GM12878 (cell line): ENCODE results near the gene UBR3. TPM values are rescaled to one million over a fixed set of nuclear protein-coding genes. Genes with fewer than 3 reads are reported as not detected.
A peak's percentile ranks its signal among the peaks of the same experiment; 100 is the strongest.

ENCODE experiments used
- BACH1 ChIP-seq: fragments of 450-650 bp; IDR thresholded peaks from 2 replicates; pipeline ENCODE4 v1.6.1; 2017; ENCODE audit warnings: mild to moderate bottlenecking, borderline replicate concordance
- BHLHE40 ChIP-seq, 2 experiments: fragments of 450-650 bp in 1 of 2; IDR thresholded peaks; 2 replicates each; pipeline ENCODE4 v1.6.1; 2011 to 2017; ENCODE audit warnings: low read depth in 2 of 2, borderline replicate concordance in 1 of 2, improper control_type of control experiment in 1 of 2, low read length in 1 of 2, mild to moderate bottlenecking in 1 of 2
- CHD2 ChIP-seq: IDR thresholded peaks from 2 replicates; pipeline ENCODE4 v1.6.1; 2011; ENCODE audit warnings: low read depth, low read length, improper control_type of control experiment, borderline replicate concordance
- EGR1 ChIP-seq, 2 experiments: IDR thresholded peaks; 1 replicate in 1 of 2; 2 replicates in 1 of 2; pipeline ENCODE4 v1.6.1; 2011 to 2012; ENCODE audit warnings: low read depth in 2 of 2, low read length in 2 of 2, borderline replicate concordance in 1 of 2, mild to moderate bottlenecking in 1 of 2, moderate library complexity in 1 of 2
- GABPA ChIP-seq: IDR thresholded peaks from 2 replicates; pipeline ENCODE4 v1.6.1; 2014; ENCODE audit warnings: antibody characterized with exemption, low read depth, mild to moderate bottlenecking, inconsistent platforms
- HSF1 ChIP-seq: fragments of 150-350 bp; IDR thresholded peaks from 2 replicates; pipeline ENCODE4 v1.6.1; 2014; ENCODE audit warnings: mild to moderate bottlenecking, low read depth, low read length
- MEF2A ChIP-seq: IDR thresholded peaks from 2 replicates; pipeline ENCODE4 v1.6.1; 2011; ENCODE audit warnings: low read depth, mild to moderate bottlenecking, low read length, moderate library complexity; ENCODE audit not compliant: insufficient read depth
- NR2F1 ChIP-seq: fragments of 450-650 bp; conservative IDR thresholded peaks from 2 replicates; pipeline ENCODE4 v1.6.1; 2017; ENCODE audit warnings: mild to moderate bottlenecking
- NRF1 ChIP-seq: conservative IDR thresholded peaks from 2 replicates; pipeline ENCODE4 v1.6.1; 2011; ENCODE audit warnings: mild to moderate bottlenecking, low read depth, low read length, improper control_type of control experiment
- PAX5 ChIP-seq: IDR thresholded peaks from 2 replicates; pipeline ENCODE4 v1.6.1; 2011; ENCODE audit warnings: low read depth, low read length, borderline replicate concordance
- PML ChIP-seq: IDR thresholded peaks from 2 replicates; pipeline ENCODE4 v1.6.1; 2012; ENCODE audit warnings: low read length, inconsistent platforms
- POU2F2 ChIP-seq: IDR thresholded peaks from 3 replicates; pipeline ENCODE4 v1.6.1; 2011; ENCODE audit warnings: low read depth, mild to moderate bottlenecking, low read length, borderline replicate concordance
- PRDM15 ChIP-seq: fragments of 450-650 bp; formaldehyde crosslinking; IDR thresholded peaks from 2 replicates; pipeline ENCODE4 v1.4.0; 2020; ENCODE audit warnings: mild to moderate bottlenecking, moderate library complexity
- RAD21 ChIP-seq: IDR thresholded peaks from 2 replicates; pipeline ENCODE4 v1.6.1; 2011; ENCODE audit warnings: mild to moderate bottlenecking, low read depth, low read length, moderate library complexity; ENCODE audit not compliant: insufficient read depth
- RELA ChIP-seq: fragments of 450-650 bp; IDR thresholded peaks from 2 replicates; pipeline ENCODE4 v1.8.0; 2014; ENCODE audit warnings: borderline replicate concordance; ENCODE audit not compliant: partially characterized antibody
- SMC3 ChIP-seq: IDR thresholded peaks from 2 replicates; pipeline ENCODE4 v1.6.1; 2011; ENCODE audit warnings: low read length, improper control_type of control experiment, borderline replicate concordance
- SUPT20H ChIP-seq: IDR thresholded peaks from 2 replicates; pipeline ENCODE4 v1.6.1; 2011; ENCODE audit warnings: low read depth, mild to moderate bottlenecking, low read length, moderate library complexity, borderline replicate concordance; ENCODE audit not compliant: control insufficient read depth
- TBL1XR1 ChIP-seq: IDR thresholded peaks from 2 replicates; pipeline ENCODE4 v1.6.1; 2012; ENCODE audit warnings: low read depth, low read length, improper control_type of control experiment
- TCF12 ChIP-seq: IDR thresholded peaks from 2 replicates; pipeline ENCODE4 v1.6.1; 2011; ENCODE audit warnings: low read depth, mild to moderate bottlenecking, low read length
- TCF3 ChIP-seq: IDR thresholded peaks from 2 replicates; pipeline ENCODE4 v1.6.1; 2012; ENCODE audit warnings: low read depth, mild to moderate bottlenecking, low read length, borderline replicate concordance; ENCODE audit not compliant: insufficient read depth
- YY1 ChIP-seq: IDR thresholded peaks from 2 replicates; pipeline ENCODE4 v1.6.1; 2011; ENCODE audit warnings: low read depth, mild to moderate bottlenecking, low read length
- ZNF384 ChIP-seq: IDR thresholded peaks from 2 replicates; pipeline ENCODE4 v1.6.1; 2012; ENCODE audit warnings: low read depth, mild to moderate bottlenecking, low read length, improper control_type of control experiment, borderline replicate concordance
- ZSCAN29 ChIP-seq: fragments of 450-650 bp; IDR thresholded peaks from 2 replicates; pipeline ENCODE4 v1.6.1; 2017; ENCODE audit warnings: mild to moderate bottlenecking, moderate library complexity
- polyA plus RNA-seq, 11 experiments: library from polyadenylated mRNA; depleted of rRNA in 4 of 11; unstranded in 6 of 11; stranded (reverse) in 5 of 11; fragments of >200 nt; fragmentation: Nextera tagmentation in 4 of 11; fragmentation: Illumina TruSeq in 1 of 11; extraction: Ambion mirVana in 4 of 11; extraction: Trizol in 1 of 11; gene quantifications; 1 replicate in 1 of 11; 2 replicates in 10 of 11; pipeline versions ENCODE4 v1.2.1 to v1.2.3, GENCODE V29; 2011 to 2016; ENCODE audit warnings: inconsistent platforms in 2 of 11, missing spikeins in 2 of 11, low read depth in 1 of 11
- total RNA-seq, 4 experiments: library from RNA; depleted of rRNA in 3 of 4; stranded (reverse); fragments of >200 nt in 3 of 4; fragmentation: Illumina TruSeq in 1 of 4; extraction: Trizol in 1 of 4; gene quantifications; 2 replicates each; pipeline versions ENCODE4 v1.2.1 to v1.2.3, GENCODE V29; 2013 to 2021

Gene UBR3
- total and polyA plus RNA-seq, 10 of the 15 experiments (the other 5 are each of a cell fraction or from before 2014, with no cell fraction given): 3.8 to 22.9 (median 11.2) TPM

GRCh38 chr2:169824373-169825333 is 2.6 kb upstream of the UBR3 start, which contains the start of gene METTL5 (continued):
- TF ChIP-seq BACH1 (peak; percentile 82; the same call in 1 of the 2 replicates), NRF1 (0 out of 2 replicates have a peak, but pooled peaks have one; percentile 18), PRDM15 (CRISPR knock-in tag) (no peak), RAD21 (peak; percentile 62), PAX5 (peak; percentile 17; the same call in 1 of the 2 replicates), MEF2A (0 out of 2 replicates have a peak, but pooled peaks have one; percentile 25), HSF1 (0 out of 2 replicates have a peak, but pooled peaks have one; percentile 62), YY1 (peak; percentile 80), RELA (peak; percentile 48), TCF12 (peak; percentile 62; the same call in 1 of the 2 replicates), TBL1XR1 (peak; percentile 62; the same call in 1 of the 2 replicates), BHLHE40 (IDR thresholded peaks at IDR 0.05; ENCODE audit: borderline replicate concordance in 1 of 2, low read depth in 2 of 2, low read length in 1 of 2) (peak; percentile 78 to 93; a peak in 3 of 4 replicates), GABPA (no peak), ZSCAN29 (0 out of 2 replicates have a peak, but pooled peaks have one; percentile 33), EGR1 (IDR thresholded peaks at IDR 0.05; ENCODE audit: borderline replicate concordance in 1 of 2, low read depth in 2 of 2, low read length in 2 of 2) (0 out of 3 replicates have a peak, but pooled peaks of 1 of the 2 experiments have one; percentile 7), TCF3 (peak; percentile 61; the same call in 1 of the 2 replicates), CHD2 (peak; percentile 58; the same call in 1 of the 2 replicates), POU2F2 (peak; percentile 35; the same call in 1 of the 3 replicates), NR2F1 (peak; percentile 59), PML (peak; percentile 49; the same call in 1 of the 2 replicates), SMC3 (peak; percentile 73), SUPT20H (no peak), ZNF384 (no peak)
